D341Med (cell line): ENCODE data around the gene TGFBR3.
"Not testable (repeated sequence)": the region's sequence is repeated elsewhere in the genome, so short reads cannot be mapped to it uniquely, and the experiment has no call there.

Experiments
- DNase-seq: peaks from one replicate; pipeline ENCODE4 v3.0.0; 2012; ENCODE audit warnings: low spot score

The TGFBR3 gene

DNA sequence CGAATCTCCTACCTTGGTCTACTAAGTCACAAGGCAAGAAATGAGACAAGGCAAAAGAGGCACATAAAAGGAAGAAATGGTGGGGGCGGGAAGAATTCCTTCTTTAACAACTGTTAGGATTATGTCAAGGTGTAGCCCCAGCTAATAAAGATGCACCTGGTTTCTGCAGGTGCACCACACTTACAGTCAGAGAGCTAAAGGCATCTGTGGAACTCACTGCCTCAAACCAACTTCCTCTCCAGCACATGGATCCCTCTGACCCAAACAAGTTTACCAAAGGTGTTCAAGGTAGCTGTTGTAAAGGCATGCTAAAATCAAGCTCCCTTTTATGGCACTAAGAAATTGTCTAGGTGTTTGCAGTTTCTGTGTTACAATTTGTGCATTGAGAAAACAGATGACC lies 38.1 kb downstream of the TGFBR3 start:
- DNase-seq = no peak

DNA sequence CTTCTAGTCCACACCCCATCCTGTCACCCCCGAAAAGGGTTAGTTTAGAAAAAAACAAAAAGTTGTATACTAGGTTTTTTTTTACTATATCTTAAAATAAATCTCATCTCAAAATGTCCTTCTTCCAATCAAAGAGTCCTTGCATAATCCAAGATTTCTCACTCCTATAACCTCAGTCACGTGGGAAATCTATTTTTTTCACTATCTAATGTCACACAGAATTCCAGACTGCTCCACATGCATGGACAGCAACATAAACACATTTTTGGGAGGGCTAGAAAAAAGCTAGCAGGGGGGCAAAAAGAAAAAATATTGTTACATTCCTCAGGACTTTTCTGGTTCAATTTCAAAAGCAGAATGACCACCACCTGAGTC lies 39.3 kb downstream of the TGFBR3 start:
- DNase-seq = no peak

DNA sequence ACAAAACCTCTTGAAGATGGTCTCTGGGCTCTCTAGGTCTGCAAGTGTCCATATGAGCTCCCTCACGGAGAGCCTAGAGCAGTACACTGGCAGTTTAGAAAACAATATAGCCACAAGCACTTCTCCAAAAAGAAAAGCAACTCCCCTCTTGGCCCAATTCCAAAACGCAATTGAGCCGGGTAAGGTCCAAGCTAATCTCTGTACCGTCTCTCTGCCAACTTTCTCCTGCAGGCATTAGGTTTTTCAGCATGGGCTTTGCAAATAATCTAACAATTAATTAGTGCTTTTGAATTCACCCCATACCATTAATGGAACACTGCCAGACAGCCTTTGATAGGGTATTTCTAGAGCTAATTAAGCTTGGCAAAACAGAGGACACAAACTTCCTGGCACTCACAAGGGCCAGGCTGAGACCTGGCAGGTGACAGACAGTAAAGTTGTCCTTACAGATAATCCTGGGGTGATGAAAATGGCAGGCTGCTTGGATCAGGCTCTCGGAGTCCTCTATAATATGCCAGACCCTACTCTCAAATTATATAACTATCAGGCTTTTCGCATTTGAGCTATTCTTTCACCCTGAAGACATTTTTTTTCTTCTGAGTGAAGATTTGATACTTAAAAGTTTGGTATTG lies 39.8 kb downstream of the TGFBR3 start:
- peak; percentile 70 for DNase-seq

DNA sequence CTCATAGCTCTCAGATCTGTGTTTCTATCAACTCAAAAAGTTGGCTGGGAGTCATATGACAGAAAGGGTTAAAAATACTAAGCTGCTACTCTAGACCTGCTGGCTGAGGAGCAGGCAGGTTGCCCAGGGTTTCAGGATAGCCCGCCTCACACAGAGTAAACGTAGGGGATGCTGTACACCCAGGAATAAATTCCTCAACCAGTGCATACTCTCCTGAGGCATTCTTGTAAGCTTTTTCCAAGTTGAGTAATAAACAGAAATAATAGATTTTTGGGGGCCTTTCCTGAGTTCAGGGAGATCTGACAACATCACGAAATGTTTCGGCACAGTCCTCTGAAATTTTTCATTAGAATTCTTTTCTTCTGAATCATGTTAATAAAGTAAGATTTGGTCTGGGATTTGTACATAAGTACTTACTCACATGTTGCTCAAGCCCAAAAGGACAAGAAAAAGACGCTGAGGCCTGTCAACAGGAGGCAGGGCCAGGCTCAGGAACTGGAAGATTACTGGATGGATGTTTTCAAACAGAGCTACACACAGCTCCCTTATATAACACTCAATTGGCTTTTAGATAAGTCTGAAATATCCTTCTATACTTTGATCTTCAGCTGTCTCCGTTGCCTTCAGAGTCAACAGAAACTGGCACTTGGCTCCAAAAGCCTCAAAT lies 41.0 kb downstream of the TGFBR3 start:
- DNase-seq = no peak

DNA sequence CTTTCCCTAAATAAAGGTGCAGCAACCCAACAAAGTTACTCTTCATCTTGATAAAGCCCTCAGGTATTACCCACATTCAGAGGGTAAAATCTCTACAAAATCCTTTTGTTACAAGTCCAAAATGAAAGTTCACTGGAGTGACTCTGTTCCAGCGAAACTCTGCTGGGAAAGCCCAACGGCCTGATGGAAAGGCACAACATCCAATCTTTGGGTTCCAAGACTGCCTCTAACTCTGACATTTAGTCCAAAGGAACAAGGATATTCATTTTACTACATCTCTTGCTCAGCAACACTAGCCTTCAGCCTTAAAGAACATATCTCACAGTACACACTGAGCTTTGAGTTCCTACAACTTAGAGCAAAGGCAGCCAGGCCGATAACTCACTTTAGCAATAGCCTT lies 42.1 kb downstream of the TGFBR3 start:
- no peak for DNase-seq

DNA sequence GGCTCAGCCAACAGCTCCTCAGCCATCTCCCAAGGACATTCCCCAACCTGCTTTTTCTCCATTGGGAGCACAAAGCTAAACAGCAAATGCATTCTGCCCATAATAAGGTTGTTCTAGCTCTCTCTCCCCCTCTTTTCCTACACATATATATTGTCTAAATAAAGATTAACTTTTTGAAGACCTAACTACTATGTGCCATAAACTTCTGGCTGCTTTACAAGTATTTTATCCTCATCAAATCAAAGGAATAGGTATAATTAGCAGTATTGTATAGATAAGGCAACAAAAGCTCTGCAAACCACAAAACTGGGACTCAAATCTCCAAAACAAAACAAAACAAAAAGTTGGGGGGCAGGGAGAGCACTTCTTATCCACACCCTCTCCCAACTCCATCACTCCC lies 43.4 kb downstream of the TGFBR3 start:
- DNase-seq = no peak

DNA sequence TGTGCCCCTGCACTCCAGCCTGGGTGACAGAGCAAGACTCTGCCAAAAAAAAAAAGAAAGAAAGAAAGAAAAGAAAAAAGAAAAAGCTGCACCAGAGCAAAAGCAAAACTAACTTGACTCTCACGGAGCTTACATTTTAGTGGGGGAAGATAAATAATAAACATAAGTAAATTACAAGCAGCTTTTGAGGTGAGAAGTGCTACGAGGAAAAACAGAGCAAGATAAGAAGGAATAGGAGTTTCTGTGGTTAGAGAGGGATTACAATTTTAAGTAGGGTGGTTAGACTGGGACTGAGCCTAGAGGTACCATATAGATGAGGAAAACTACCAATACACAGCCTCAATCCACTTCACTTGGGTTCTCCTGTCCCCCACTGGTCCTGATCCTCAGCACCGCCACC lies 43.9 kb downstream of the TGFBR3 start:
- no peak for DNase-seq

DNA sequence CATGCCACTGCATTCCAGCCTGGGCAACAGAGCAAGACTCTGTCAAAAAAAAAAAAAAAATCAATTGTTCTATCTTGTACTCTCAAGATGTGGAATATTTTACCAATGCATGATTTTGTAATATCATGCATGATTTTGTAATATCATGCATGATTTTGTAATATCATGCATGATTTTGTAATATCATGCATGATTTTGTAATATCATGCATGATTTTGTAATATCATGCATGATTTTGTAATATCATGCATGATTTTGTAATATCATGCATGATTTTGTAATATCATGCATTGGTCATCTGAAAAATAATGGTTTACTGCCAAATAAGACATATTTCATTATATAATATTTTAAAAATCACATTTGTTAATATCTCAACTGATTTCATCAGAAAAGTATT lies 45.7 kb downstream of the TGFBR3 start:
- DNase-seq = not testable (repeated sequence)

DNA sequence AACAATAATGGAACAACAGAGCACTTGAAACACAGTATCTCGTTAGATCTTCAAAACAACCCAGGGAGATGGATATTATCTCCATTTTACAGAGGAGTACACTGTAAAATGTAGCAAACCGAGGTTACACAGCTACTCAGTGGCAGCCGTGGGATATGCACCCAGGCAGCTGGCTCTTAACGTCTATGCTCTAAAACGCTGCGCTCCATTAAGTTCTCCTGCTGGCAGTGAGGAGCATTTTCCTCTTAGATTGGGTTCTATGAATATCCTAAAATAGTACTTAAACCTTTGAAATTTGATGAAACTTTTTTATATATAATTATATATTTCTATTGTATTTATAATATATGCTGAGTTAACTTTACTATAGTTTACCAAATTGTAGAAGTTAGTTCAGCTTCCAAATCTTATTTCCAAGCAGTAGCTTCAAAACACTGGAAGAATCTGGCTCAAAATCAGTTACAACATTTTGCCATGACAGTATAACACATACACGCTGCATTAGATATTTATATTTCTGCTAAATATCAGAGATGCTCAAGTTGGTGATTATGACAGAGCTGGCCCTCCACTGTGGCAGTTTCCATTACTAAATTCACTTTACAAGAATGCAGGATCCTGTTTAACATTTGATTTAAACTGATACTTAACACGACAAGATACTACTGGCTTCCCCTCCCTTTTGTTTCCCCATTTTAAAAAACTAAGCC lies 49.5 kb downstream of the TGFBR3 start:
- DNase-seq = no peak

DNA sequence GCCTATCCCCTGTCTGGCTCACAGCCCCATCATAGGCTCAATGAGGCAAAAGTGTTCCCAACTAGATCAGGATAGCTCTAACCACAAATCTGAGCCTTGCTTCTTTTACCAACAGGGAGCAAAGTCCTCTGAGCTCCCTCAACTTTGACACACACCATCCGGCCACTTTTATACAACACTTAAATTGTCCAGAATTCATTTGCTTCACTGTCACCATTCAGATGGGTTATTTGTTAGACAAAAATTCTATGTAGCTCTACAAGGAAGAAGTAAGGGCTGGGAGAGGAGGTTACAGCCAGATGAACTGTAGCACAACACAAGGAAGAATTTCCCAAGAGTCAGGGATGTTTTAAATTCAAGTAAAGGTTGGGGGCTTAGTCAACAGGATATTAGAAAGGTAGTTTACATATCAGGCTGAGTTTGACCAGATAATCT lies 50.8 kb downstream of the TGFBR3 start:
- no peak for DNase-seq

DNA sequence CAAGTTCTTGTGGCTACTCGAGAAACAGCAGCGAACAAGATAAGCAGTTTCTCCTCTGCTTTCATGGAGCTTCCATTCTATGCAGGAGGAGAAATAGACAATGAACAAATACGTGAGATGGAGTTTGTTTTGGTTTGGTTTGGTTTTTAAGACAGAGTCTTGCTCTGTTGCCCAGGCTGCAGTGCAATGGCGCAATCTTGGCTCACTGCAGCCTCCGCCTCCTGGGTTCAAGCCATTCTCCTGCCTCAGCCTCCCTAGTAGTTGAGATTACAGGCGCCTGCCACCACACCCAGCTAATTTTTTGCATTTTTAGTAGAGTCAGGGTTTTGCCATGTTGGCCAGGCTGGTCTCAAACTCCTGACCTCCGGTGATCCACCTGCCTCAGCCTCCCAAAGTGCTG lies 51.4 kb downstream of the TGFBR3 start:
- not testable (repeated sequence) for DNase-seq

DNA sequence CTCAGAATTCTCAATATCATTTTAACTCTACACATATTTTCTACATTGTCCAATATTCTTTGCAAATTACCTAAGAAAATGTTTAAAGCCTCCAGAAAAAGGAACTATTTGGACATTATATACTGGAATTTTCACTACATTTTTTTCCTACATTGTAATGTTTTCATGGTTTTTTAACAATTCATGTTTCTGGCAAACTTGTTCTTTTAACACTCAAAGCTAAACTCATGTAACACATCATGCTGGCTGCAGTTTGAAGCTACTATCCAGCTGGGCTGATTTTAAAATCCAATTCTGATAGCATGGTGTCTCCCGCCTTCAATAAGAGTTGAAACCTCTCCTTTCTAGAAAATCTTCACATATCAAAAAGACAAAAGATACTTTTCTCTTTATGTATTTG lies 52.0 kb downstream of the TGFBR3 start:
- DNase-seq = no peak

DNA sequence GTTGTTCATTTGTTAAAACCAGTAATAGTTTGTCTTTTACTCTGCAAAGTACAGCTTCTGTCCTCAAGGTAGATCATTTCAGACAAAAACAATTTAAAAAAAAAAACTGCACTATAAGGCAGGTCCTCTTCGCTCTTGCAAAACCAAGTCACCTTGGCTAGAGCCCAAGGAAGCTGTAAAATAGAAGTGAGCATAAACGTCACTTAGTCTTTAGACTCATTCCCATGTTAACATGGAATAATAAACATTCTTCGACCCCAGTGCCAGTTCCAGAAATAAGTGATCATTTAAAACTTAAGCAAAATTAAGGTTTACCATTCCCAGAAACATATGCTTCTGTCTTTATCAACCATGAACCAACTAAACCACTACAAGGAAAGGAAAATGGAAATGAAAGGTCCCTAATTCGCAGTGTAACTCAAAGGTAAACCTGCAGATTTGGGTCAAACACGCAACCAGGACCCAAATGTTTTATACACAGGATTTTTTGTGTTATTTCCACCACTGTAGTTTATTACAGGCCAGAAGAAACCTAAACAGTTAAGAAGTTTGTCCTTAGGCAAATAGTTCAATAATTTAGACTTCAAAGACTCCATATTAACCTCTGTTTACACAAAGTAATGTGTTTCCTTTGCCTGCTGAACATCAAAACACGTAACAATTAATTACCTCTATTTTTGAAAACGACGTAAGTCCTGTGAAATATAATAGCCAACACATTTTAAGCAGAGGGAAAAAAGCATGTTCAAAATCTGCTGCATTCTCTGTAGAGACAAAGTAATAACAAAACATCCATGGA lies 54.6 kb downstream of the TGFBR3 start:
- DNase-seq = no peak

DNA sequence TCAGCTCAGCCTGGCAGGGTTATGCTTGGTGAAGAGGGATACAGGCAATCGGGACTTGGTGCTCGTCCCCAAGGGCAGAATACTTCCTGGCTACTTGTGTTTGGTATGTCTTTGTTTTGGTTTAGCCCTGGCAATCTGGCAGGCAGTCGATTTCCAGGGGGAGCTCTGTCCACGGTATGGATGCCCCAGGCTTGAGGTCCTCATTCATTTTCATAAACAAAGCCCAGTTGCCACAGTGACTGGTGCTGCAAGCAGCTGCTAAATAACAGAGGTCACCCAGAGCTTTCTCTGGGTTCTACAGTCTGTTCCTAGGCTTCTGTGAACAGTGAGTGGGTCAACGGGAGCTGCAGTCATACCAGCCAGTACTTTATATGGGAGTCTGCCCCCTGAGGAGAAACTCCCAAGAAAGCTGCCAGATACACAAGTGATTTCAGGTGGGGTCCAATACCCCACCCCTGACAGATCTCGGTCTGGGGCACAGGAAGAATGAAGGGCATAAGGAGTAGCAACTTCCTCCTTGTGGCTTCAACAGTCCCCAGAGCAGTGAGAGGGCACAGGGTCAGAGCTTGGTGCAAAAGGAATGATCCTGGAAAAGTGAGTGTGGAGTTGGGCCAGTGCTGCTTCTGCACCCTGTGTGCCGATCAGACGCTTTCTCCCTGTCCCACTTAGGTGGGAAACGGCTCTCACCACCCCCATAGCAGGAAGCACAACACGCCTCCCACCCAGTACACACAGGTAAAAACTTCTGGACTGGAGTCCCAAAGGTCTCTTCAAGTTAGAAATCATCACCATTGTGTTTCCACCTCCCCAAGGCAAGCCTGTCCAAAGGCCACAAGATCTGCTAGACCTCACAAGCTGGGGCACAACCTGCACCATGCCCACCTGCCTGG lies 55.5 kb downstream of the TGFBR3 start:
- no peak for DNase-seq

DNA sequence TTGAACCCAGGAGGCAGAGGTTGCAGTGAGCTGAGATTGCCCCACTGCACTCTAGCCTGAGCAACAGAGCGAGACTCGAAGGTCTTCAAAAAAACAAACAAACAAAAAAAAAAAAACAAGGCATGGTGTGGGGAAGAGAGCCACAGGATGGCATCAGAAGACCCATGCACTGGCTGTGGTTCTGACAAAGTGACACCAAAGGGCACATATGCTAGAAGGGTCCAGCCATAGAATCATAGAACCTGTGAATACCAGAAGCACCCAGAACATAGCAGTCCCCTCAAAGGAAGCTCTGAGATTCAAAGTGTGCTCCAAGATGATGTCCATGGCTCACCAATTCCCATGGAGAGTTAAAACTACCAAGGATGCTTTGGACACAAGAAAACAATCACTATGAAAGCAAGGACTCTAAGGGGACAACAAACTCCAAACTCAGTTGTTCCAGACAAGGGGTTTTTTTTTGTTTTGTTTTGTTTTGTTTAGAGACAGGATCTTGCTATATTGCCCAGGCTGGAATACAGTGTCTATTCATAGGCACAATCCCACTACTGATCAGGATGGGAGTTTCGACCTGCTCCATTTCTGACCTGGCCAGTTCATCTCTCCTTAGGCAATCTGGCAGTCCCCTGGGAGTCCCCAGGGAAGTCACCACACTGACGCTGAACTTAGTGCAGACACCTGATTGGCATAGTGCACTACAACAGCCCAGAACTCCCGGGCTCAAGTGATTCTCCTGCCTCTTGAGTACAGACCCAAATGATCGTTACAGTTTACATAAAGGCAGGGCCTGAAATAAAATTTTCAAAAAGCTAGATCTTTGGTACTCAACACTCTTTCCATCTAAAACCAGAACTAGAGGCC lies 56.4 kb downstream of the TGFBR3 start:
- no peak for DNase-seq

DNA sequence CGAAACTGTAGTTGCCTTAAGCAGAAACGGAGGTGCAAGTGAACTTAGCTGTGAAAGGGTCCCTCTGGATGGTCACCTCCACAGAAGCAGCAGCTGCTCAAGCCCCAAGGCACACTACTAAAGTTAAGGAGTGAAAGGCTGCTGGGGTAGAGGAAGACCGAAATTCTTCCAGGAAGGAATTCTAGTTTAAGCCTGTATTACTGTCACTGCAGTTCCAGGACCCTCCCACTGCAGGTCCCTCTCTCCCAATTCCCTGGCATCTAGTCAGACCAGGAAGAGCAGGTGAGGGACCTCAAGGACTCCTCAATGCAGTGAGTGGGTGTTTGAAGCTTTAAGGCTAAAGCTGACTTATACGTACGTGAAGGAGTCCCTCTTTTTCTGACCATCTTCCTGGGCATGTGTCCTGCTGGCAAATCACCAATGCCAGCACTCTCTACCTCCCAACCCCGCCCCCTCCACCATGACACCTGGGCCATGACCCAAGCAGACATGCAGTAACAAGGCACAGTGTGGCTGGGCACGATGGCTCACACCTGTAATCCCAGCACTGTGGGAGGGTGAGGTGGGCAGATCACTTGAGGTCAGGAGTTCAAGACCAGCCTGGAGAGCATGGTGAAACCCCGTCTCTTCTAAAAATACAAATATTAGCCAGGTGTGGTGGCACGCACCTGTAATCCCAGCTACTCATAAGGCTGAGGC lies 57.2 kb downstream of the TGFBR3 start:
- DNase-seq = no peak

DNA sequence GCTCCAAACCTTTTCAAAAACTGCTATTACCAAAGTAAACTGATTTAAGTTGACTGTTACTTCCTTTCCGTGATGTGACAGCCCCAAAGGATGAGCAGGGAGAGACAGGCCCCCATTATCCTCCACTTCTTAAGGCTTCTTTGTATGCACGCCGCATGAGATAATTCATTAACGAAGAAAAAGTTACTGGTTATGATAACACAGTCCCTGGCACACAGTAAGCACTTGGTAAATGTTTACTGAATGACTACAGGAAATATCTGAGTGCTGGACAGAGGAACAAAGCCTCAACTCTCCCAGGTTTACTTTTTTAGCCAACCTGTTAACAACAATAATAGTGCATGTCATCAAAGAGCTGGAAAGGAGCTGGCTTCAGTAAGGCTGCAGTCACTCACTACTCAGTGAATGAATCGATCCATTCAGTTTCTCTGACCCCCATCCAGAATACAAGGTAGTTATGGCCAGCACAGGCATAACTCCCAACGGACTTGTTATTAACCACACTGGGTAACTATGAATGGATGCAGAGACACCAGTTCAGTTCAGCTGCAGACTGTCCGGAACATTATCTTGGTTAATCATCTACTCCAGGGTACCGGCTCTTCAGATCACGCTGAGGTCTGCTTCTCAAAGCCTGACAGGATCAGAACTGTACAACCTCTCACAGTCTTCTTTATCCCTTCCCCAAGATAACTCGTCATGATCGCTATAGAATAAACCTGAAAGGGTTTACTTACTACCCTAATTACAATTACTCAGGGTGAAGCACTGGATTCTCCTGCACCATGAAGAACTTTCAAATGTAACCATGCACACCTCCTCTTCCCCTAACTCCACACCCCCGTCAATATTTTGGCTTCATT lies 58.3 kb downstream of the TGFBR3 start:
- DNase-seq = no peak

DNA sequence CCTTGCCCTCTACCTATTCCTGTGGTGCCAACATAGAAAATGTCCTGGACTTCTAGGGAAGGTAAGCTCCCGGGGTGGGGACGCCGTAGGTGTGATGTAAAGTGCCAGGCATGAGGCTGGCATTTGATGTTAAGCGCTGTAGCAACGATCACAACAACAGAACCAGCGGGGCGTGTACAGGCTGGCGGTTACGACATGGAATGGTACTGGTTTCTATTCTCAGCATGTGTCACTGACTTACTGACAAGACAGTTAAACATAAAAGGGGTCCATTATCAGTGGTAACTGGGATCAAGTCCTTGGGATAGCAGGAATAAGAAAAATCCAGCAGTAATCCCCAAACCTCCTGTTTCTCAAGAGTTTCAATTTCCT lies 58.9 kb downstream of the TGFBR3 start:
- DNase-seq = no peak

DNA sequence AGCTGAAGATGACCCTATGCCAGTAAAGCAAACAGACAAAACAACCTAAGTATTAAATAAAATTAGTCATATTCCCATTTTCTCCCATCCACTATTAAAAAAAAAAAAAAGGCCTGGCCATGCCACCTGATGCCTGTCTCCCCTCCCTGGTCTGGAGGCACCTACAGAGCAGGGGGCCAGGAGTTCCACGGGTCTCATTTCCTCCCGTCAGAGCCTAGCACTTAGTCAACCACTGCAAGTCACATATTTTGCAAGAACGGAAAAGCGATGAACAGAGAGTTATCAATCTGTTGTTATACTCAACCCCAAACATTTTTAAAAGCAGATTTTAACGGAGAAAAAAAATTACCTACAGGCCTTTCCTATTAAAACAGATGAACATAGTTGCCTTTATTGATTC lies 59.3 kb downstream of the TGFBR3 start:
- no peak for DNase-seq
